CD14-positive monocyte (primary cell): ENCODE measurements around the gene C17orf67. TPM values are rescaled to one million over a fixed set of nuclear protein-coding genes. Genes with fewer than 3 reads are reported as not detected.

ENCODE experiments used
- DNase-seq, 3 donors: peaks; one replicate each; pipeline ENCODE4 v3.0.0-alpha.2; 2011 to 2022
- H2AFZ ChIP-seq: 2 replicates; pipeline ENCODE4 v1.6.0; 2012; ENCODE audit warnings: mild to moderate bottlenecking, low read depth, low read length, inconsistent platforms; ENCODE audit not compliant: insufficient read depth, poor library complexity, severe bottlenecking
- H3K27ac ChIP-seq, 2 donors: 1 replicate in 1 of 2; 2 replicates in 1 of 2; pipeline ENCODE4 v1.5.1; 2012 to 2013; ENCODE audit warnings: low read length in 2 of 2, control low read depth in 1 of 2, inconsistent platforms in 1 of 2, low read depth in 1 of 2, mild to moderate bottlenecking in 1 of 2
- H3K27me3 ChIP-seq, 2 donors: one replicate each; pipeline versions ENCODE4 v1.6.0 to v1.6.1; 2011 to 2013; ENCODE audit warnings: low read length in 2 of 2; ENCODE audit not compliant: control insufficient read depth in 2 of 2, insufficient read depth in 2 of 2
- H3K36me3 ChIP-seq, 2 donors: replicated peaks in 1 of 2; 1 replicate in 1 of 2; 2 replicates in 1 of 2; pipeline versions ENCODE4 v1.5.1 to v1.6.1; 2012 to 2013; ENCODE audit warnings: low read length in 2 of 2, control low read depth in 1 of 2, inconsistent platforms in 1 of 2, mild to moderate bottlenecking in 1 of 2; ENCODE audit not compliant: insufficient read depth in 2 of 2, control insufficient read depth in 1 of 2
- H3K4me1 ChIP-seq, 2 donors: 1 replicate in 1 of 2; 2 replicates in 1 of 2; pipeline versions ENCODE4 v1.5.1 to v1.6.1; 2012 to 2013; ENCODE audit warnings: low read length in 2 of 2, control low read depth in 1 of 2, inconsistent platforms in 1 of 2, mild to moderate bottlenecking in 1 of 2, moderate library complexity in 1 of 2; ENCODE audit not compliant: insufficient read depth in 2 of 2, control insufficient read depth in 1 of 2
- H3K4me2 ChIP-seq: replicated peaks from 2 replicates; pipeline ENCODE3; 2012; ENCODE audit warnings: low read length, moderate library complexity, mild to moderate bottlenecking; ENCODE audit not compliant: poor library complexity, severe bottlenecking; ENCODE audit errors: extremely low read depth
- H3K4me3 ChIP-seq, 3 experiments: fragments of 200-600 bp in 1 of 3; sonication (generic) in 1 of 3; replicated peaks in 1 of 3; 1 replicate in 2 of 3; 2 replicates in 1 of 3; pipeline ENCODE4 v1.5.1; 2011 to 2013; ENCODE audit warnings: low read length in 3 of 3, mild to moderate bottlenecking in 3 of 3, control low read depth in 2 of 3, low read depth in 2 of 3, inconsistent platforms in 1 of 3, moderate library complexity in 1 of 3
- H3K79me2 ChIP-seq: 2 replicates; pipeline ENCODE4 v1.6.0; 2012; ENCODE audit warnings: mild to moderate bottlenecking, control low read depth, inconsistent platforms, low read length, moderate library complexity; ENCODE audit not compliant: insufficient read depth
- H3K9ac ChIP-seq: 2 replicates; pipeline ENCODE4 v1.6.0; 2017; ENCODE audit warnings: low read length, mild to moderate bottlenecking; ENCODE audit not compliant: insufficient read depth, poor library complexity, severe bottlenecking
- H3K9me3 ChIP-seq, 2 donors: replicated peaks in 1 of 2; 1 replicate in 1 of 2; 2 replicates in 1 of 2; pipeline versions ENCODE4 v1.5.1 to v1.6.1; 2012 to 2013; ENCODE audit warnings: low read length in 2 of 2, control low read depth in 1 of 2; ENCODE audit not compliant: control insufficient read depth in 1 of 2, insufficient read depth in 1 of 2
- H4K20me1 ChIP-seq: 2 replicates; pipeline ENCODE4 v1.6.0; 2012; ENCODE audit warnings: mild to moderate bottlenecking, low read length, control low read depth, moderate library complexity; ENCODE audit not compliant: insufficient read depth
- H3K27ac Mint-ChIP-seq, 7 donors: one replicate each; pipeline ENCODE4 v1.8.0; 2020; ENCODE audit warnings: mild to moderate bottlenecking in 7 of 7, mixed read lengths in 7 of 7, moderate library complexity in 6 of 7, inconsistent platforms in 2 of 7
- H3K27me3 Mint-ChIP-seq, 3 donors: one replicate each; pipeline ENCODE4 v1.8.0; 2021 to 2022; ENCODE audit warnings: low read depth in 3 of 3, mild to moderate bottlenecking in 3 of 3, mixed read lengths in 3 of 3, moderate library complexity in 3 of 3, inconsistent platforms in 1 of 3
- H3K36me3 Mint-ChIP-seq, 2 donors: one replicate each; pipeline ENCODE4 v1.8.0; 2020; ENCODE audit warnings: mixed read lengths in 2 of 2, inconsistent platforms in 1 of 2, mild to moderate bottlenecking in 1 of 2
- H3K4me1 Mint-ChIP-seq: one replicate; pipeline ENCODE4 v1.8.0; 2020; ENCODE audit warnings: mild to moderate bottlenecking, mixed read lengths
- H3K4me3 Mint-ChIP-seq, 2 donors: one replicate each; pipeline ENCODE4 v1.8.0; 2020; ENCODE audit warnings: mild to moderate bottlenecking in 2 of 2, mixed read lengths in 2 of 2, moderate library complexity in 1 of 2
- H3K9me3 Mint-ChIP-seq, 7 donors: one replicate each; pipeline ENCODE4 v1.8.0; 2020 to 2022; ENCODE audit warnings: mixed read lengths in 7 of 7, mild to moderate bottlenecking in 6 of 7, moderate library complexity in 6 of 7, inconsistent platforms in 2 of 7
- CTCF ChIP-seq: fragments of 200-600 bp; IDR thresholded peaks from one replicate; pipeline ENCODE4 v1.8.0; 2022; ENCODE audit warnings: antibody characterized with exemption, mild to moderate bottlenecking
- WGBS: methylation state at CpG from one replicate; pipeline ENCODE4 v1.1.5; 2013; ENCODE audit warnings: missing lambda C conversion rate; ENCODE audit not compliant: insufficient coverage; 5-methylcytosine and 5-hydroxymethylcytosine counted together
- intact Hi-C, 2 donors: fragments of 100-400 bp; cut with micrococcal nuclease; formaldehyde crosslinking; loops; one replicate each; pipeline versions ENCODE4 v1.15.0 to v1.15.1; 2023
- polyA plus RNA-seq, 3 donors: library from polyadenylated mRNA; depleted of rRNA in 1 of 3; unstranded in 2 of 3; stranded (reverse) in 1 of 3; fragments of 300-500 nt in 2 of 3; fragments of >200 nt in 1 of 3; fragmentation: Illumina TruSeq in 2 of 3; gene quantifications; 1 replicate in 2 of 3; 2 replicates in 1 of 3; pipeline ENCODE4 v1.2.3, GENCODE V29; 2012 to 2021

C17orf67 gene
- polyA plus RNA-seq, 3 donors, result 0.56 to 0.57 (median 0.56) TPM

DNA sequence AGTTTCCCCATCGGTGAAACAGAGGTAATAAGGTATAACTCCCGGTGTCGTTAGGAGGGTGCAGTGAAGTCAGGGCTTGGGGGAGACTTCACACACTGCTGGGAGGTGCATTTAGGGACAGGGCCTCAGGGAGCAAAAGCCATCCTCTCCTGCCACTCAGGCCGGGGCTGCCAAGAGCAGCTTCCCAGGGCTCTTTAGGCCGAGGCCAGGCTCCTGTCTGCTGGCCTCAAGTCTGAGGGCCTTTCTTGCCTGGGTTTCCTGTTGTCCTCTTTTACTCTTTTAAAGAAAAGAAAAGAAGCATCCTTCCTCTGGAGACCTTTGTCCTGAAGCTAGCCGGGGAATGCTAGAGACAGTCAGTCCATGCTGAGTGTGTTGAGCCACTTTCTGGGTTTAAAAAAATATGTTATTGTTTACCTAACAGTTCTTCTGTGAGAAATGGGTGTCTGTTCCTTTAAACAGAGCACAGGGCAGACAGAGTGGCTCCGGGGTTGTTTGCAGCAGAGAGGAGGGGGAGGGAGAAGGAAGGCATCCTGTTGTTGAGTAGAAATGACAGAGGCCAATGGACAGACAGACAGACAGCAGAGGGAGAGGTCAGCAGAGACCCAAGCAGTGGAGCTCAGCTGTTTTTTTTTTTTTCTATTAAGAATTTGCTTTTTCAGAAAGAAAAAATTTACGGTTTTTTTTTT is 79.1 kb downstream of the C17orf67 start:
- Mint-ChIP-seq H3K4me1 (peaks cover 30% of the 10 kb centered on the region), H3K27ac (no peak overlapping the region), H3K36me3 (no peaks in the 10 kb centered on the region), H3K4me3 (no peak overlapping the region), H3K27me3 (peaks cover 0 to 3% (median 3%) of the 10 kb centered on the region in 3 donors), H3K9me3 (peaks cover 0 to 11% (median 2%) of the 10 kb centered on the region in 7 donors)
- intact Hi-C loops, result no loop called here
- Histone ChIP-seq H3K27ac (no peak overlapping the region), H3K27me3 (no peaks in the 10 kb centered on the region), H3K9me3 (no peaks in the 10 kb centered on the region), H3K4me2 (no peak overlapping the region), H3K4me3 (no peak overlapping the region), H2AFZ (no peak overlapping the region), H3K79me2 (no peaks in the 10 kb centered on the region), H4K20me1 (no peaks in the 10 kb centered on the region), H3K4me1 (peaks cover 5 to 20% of the 10 kb centered on the region in 2 donors), H3K36me3 (no peaks in the 10 kb centered on the region), H3K9ac (no peak overlapping the region)
- no peak for TF ChIP-seq CTCF
- no peak for DNase-seq
- 67% methylated on average over 6 of the region's 8 CpGs for WGBS

GRCh38 chr17:56752263-56752836 is 81.4 kb downstream of the C17orf67 start:
- peaks cover 3 to 6% (median 3%) of the 10 kb centered on the region in 3 donors for H3K27me3 Mint-ChIP-seq
- no peak overlapping the region for H3K4me3 Mint-ChIP-seq
- no peak for TF ChIP-seq CTCF
- no peak overlapping the region for H3K4me3 ChIP-seq
- no peaks in the 10 kb centered on the region for H3K9me3 ChIP-seq
- H3K36me3 ChIP-seq, result no peaks in the 10 kb centered on the region
- intact Hi-C loops, result no loop called here
- no peak overlapping the region for H3K4me2 ChIP-seq
- H3K36me3 Mint-ChIP-seq, result no peaks in the 10 kb centered on the region
- H3K27me3 ChIP-seq, result no peaks in the 10 kb centered on the region
- DNase-seq, result no peak
- H3K27ac ChIP-seq, result no peak overlapping the region
- H2AFZ ChIP-seq, result no peak overlapping the region
- no peak overlapping the region for H3K27ac Mint-ChIP-seq
- no CpG with 5 or more reads among the region's 4 CpGs for WGBS
- H4K20me1 ChIP-seq, result no peaks in the 10 kb centered on the region
- H3K4me1 Mint-ChIP-seq, result peaks cover 30% of the 10 kb centered on the region
- H3K9me3 Mint-ChIP-seq, result peaks cover 0 to 2% (median 0%) of the 10 kb centered on the region in 7 donors
- peaks cover 5 to 20% of the 10 kb centered on the region in 2 donors for H3K4me1 ChIP-seq
- H3K79me2 ChIP-seq, result no peaks in the 10 kb centered on the region
- H3K9ac ChIP-seq, result no peak overlapping the region
